HUES64 (cell line): Measurements from ENCODE around the gene LMBRD1.

Experiments
- H3K27ac ChIP-seq: 2 replicates; pipeline ENCODE4 v1.7.0; 2013; ENCODE audit warnings: low read depth, low read length, inconsistent platforms
- H3K27me3 ChIP-seq: 2 replicates; pipeline ENCODE4 v1.6.1; 2013; ENCODE audit warnings: mild to moderate bottlenecking, low read length; ENCODE audit not compliant: insufficient read depth
- H3K36me3 ChIP-seq: 2 replicates; pipeline ENCODE4 v1.6.1; 2013; ENCODE audit warnings: mild to moderate bottlenecking, low read length; ENCODE audit not compliant: insufficient read depth
- H3K4me1 ChIP-seq: 2 replicates; pipeline ENCODE4 v1.6.1; 2013; ENCODE audit warnings: mild to moderate bottlenecking, low read length, moderate library complexity; ENCODE audit not compliant: insufficient read depth
- H3K4me3 ChIP-seq: 2 replicates; pipeline ENCODE4 v1.5.1; 2013; ENCODE audit warnings: mild to moderate bottlenecking, low read length, moderate library complexity
- H3K9ac ChIP-seq: 2 replicates; pipeline ENCODE4 v1.6.1; 2013; ENCODE audit warnings: mild to moderate bottlenecking, low read depth, low read length
- H3K9me3 ChIP-seq: 2 replicates; pipeline ENCODE4 v1.6.1; 2013; ENCODE audit warnings: low read depth, low read length; ENCODE audit not compliant: insufficient read depth
- WGBS: fragments of 150-250, 120-280 bp; methylation state at CpG from one replicate; pipeline ENCODE4 v1.1.7; 2013; ENCODE audit warnings: missing lambda C conversion rate; 5-methylcytosine and 5-hydroxymethylcytosine counted together

Gene LMBRD1

GRCh38 chr6:69732640-69733039 is 64.2 kb downstream of the LMBRD1 start:
- Histone ChIP-seq H3K9me3 (no peaks in the 10 kb centered on the region), H3K27me3 (no peaks in the 10 kb centered on the region), H3K27ac (no peak overlapping the region), H3K36me3 (peaks cover 4% of the 10 kb centered on the region; the same call in 1 of the 2 replicates), H3K9ac (no peak overlapping the region), H3K4me3 (no peak overlapping the region), H3K4me1 (no peaks in the 10 kb centered on the region)
- 100% methylated on average over 1 of the region's 2 CpGs for WGBS

GRCh38 chr6:69732045-69732444 is 64.8 kb downstream of the LMBRD1 start:
- WGBS = 100% methylated on average over 2 of the region's 2 CpGs
- no peak overlapping the region for H3K4me3 ChIP-seq
- no peaks in the 10 kb centered on the region for H3K27me3 ChIP-seq
- H3K27ac ChIP-seq = no peak overlapping the region
- no peaks in the 10 kb centered on the region for H3K4me1 ChIP-seq
- H3K9ac ChIP-seq = no peak overlapping the region
- H3K9me3 ChIP-seq = no peaks in the 10 kb centered on the region
- H3K36me3 ChIP-seq = peaks cover 2% of the 10 kb centered on the region; the same call in 1 of the 2 replicates

- WGBS = 82% methylated on average over 3 of the region's 3 CpGs
Observed at GRCh38 chr6:69729870-69730449, 66.8 kb downstream of the LMBRD1 start.

GRCh38 chr6:69722683-69723082 is 74.1 kb downstream of the LMBRD1 start:
- Histone ChIP-seq H3K4me1 (no peaks in the 10 kb centered on the region), H3K9me3 (peaks cover 6% of the 10 kb centered on the region; the same call in 1 of the 2 replicates), H3K4me3 (no peak overlapping the region), H3K9ac (no peak overlapping the region), H3K27ac (no peak overlapping the region), H3K36me3 (peaks cover 9% of the 10 kb centered on the region; the same call in 1 of the 2 replicates), H3K27me3 (no peaks in the 10 kb centered on the region)
- WGBS = 100% methylated on average over 2 of the region's 3 CpGs

More at GRCh38 chr6:69729870-69730449, 66.8 kb downstream of the LMBRD1 start:
- H3K27me3 ChIP-seq = no peaks in the 10 kb centered on the region
- no peaks in the 10 kb centered on the region for H3K36me3 ChIP-seq
- no peak overlapping the region for H3K27ac ChIP-seq
- no peaks in the 10 kb centered on the region for H3K4me1 ChIP-seq
- no peak overlapping the region for H3K9ac ChIP-seq
- peaks cover 3% of the 10 kb centered on the region; the same call in 1 of the 2 replicates for H3K9me3 ChIP-seq
- no peak overlapping the region for H3K4me3 ChIP-seq

GRCh38 chr6:69719602-69720193 is 77.1 kb downstream of the LMBRD1 start:
- Histone ChIP-seq H3K36me3 (peaks cover 13% of the 10 kb centered on the region; the same call in 1 of the 2 replicates), H3K27me3 (no peaks in the 10 kb centered on the region), H3K27ac (no peak overlapping the region), H3K9ac (no peak overlapping the region), H3K4me1 (no peaks in the 10 kb centered on the region), H3K9me3 (peaks cover 4% of the 10 kb centered on the region; the same call in 1 of the 2 replicates), H3K4me3 (no peak overlapping the region)
- WGBS = 54% methylated on average over 2 of the region's 2 CpGs

GRCh38 chr6:69706724-69707123 is 90.1 kb downstream of the LMBRD1 start:
- Histone ChIP-seq H3K27me3 (no peaks in the 10 kb centered on the region), H3K4me3 (no peak overlapping the region), H3K9me3 (no peaks in the 10 kb centered on the region), H3K9ac (no peak overlapping the region), H3K4me1 (no peaks in the 10 kb centered on the region), H3K36me3 (no peaks in the 10 kb centered on the region), H3K27ac (no peak overlapping the region)
- 91% methylated on average over 1 of the region's 1 CpG for WGBS

- no peak overlapping the region for H3K27ac ChIP-seq
- peaks cover 6% of the 10 kb centered on the region; the same call in 1 of the 2 replicates for H3K36me3 ChIP-seq
- 98% methylated on average over 4 of the region's 4 CpGs for whole genome bisulfite sequencing
- H3K4me3 ChIP-seq = no peak overlapping the region
- no peaks in the 10 kb centered on the region for H3K27me3 ChIP-seq
- H3K4me1 ChIP-seq = no peaks in the 10 kb centered on the region
- H3K9me3 ChIP-seq = no peaks in the 10 kb centered on the region
- H3K9ac ChIP-seq = no peak overlapping the region
Observed at GRCh38 chr6:69705954-69706353, 90.9 kb downstream of the LMBRD1 start.

GRCh38 chr6:69704916-69705315 is 91.9 kb downstream of the LMBRD1 start:
- no peaks in the 10 kb centered on the region for H3K4me1 ChIP-seq
- no peak overlapping the region for H3K4me3 ChIP-seq
- no peak overlapping the region for H3K9ac ChIP-seq
- no peaks in the 10 kb centered on the region for H3K27me3 ChIP-seq
- H3K36me3 ChIP-seq = peaks cover 10% of the 10 kb centered on the region; the same call in 1 of the 2 replicates
- no peak overlapping the region for H3K27ac ChIP-seq
- no peaks in the 10 kb centered on the region for H3K9me3 ChIP-seq
- WGBS = 100% methylated on average over 1 of the region's 1 CpG

- H3K4me3 ChIP-seq = no peak overlapping the region
- H3K9ac ChIP-seq = no peak overlapping the region
- no peaks in the 10 kb centered on the region for H3K4me1 ChIP-seq
- no peaks in the 10 kb centered on the region for H3K27me3 ChIP-seq
- H3K9me3 ChIP-seq = no peaks in the 10 kb centered on the region
- H3K36me3 ChIP-seq = peaks cover 24% of the 10 kb centered on the region
- no peak overlapping the region for H3K27ac ChIP-seq
Observed at GRCh38 chr6:69699655-69700054, 97.2 kb downstream of the LMBRD1 start.

GRCh38 chr6:69696273-69696672 is 100.5 kb downstream of the LMBRD1 start:
- Histone ChIP-seq H3K4me3 (no peak overlapping the region), H3K4me1 (no peaks in the 10 kb centered on the region), H3K27ac (no peak overlapping the region), H3K9me3 (no peaks in the 10 kb centered on the region), H3K36me3 (peaks cover 20% of the 10 kb centered on the region), H3K9ac (no peak overlapping the region), H3K27me3 (no peaks in the 10 kb centered on the region)
- WGBS = 93% methylated on average over 2 of the region's 2 CpGs

GRCh38 chr6:69693762-69694161 is 103.0 kb downstream of the LMBRD1 start:
- Histone ChIP-seq H3K4me3 (no peak overlapping the region), H3K27ac (no peak overlapping the region), H3K36me3 (peaks cover 10% of the 10 kb centered on the region), H3K9ac (no peak overlapping the region), H3K27me3 (no peaks in the 10 kb centered on the region), H3K9me3 (no peaks in the 10 kb centered on the region), H3K4me1 (no peaks in the 10 kb centered on the region)
